HG03571 (cell line): ENCODE measurements around the gene ABCG8.

ENCODE experiments used
- ATAC-seq: cut with Tn5 transposase; IDR thresholded peaks from one replicate; pipeline ENCODE4 v1.9.1; 2021; ENCODE audit not compliant: unreplicated experiment

The ABCG8 gene

GRCh38 chr2:43855292-43855691 is 16.5 kb downstream of the ABCG8 start:
- no peak for ATAC-seq

- no peak for ATAC-seq
Measured at GRCh38 chr2:43872151-43872550, 33.4 kb downstream of the ABCG8 start.

GRCh38 chr2:43874776-43875451 is 36.1 kb downstream of the ABCG8 start:
- no peak for ATAC-seq

GRCh38 chr2:43877782-43878464 is 39.2 kb downstream of the ABCG8 start:
- peak; percentile 77 for ATAC-seq

GRCh38 chr2:43879261-43879660 is 40.5 kb downstream of the ABCG8 start:
- no peak for ATAC-seq

- no peak for ATAC-seq
Measured at GRCh38 chr2:43880471-43880870, 41.7 kb downstream of the ABCG8 start.

- ATAC-seq = no peak
Measured at GRCh38 chr2:43880952-43881351, 42.2 kb downstream of the ABCG8 start.

GRCh38 chr2:43882312-43882711 is 43.5 kb downstream of the ABCG8 start:
- ATAC-seq = no peak

GRCh38 chr2:43884689-43885088 is 45.9 kb downstream of the ABCG8 start:
- ATAC-seq = no peak

- ATAC-seq = no peak
Measured at GRCh38 chr2:43885132-43885632, 46.4 kb downstream of the ABCG8 start.

- ATAC-seq = no peak
Measured at GRCh38 chr2:43887176-43887575, 48.4 kb downstream of the ABCG8 start.

- no peak for ATAC-seq
Measured at GRCh38 chr2:43889416-43889815, 50.6 kb downstream of the ABCG8 start.

- no peak for ATAC-seq
Measured at GRCh38 chr2:43890855-43891254, 52.1 kb downstream of the ABCG8 start.

- no peak for ATAC-seq
Measured at GRCh38 chr2:43894743-43895142, 56.0 kb downstream of the ABCG8 start.

- no peak for ATAC-seq
Measured at GRCh38 chr2:43896906-43897305, 58.1 kb downstream of the ABCG8 start.

- no peak for ATAC-seq
Measured at GRCh38 chr2:43897492-43897891, 58.7 kb downstream of the ABCG8 start.

GRCh38 chr2:43898134-43898837 is 59.5 kb downstream of the ABCG8 start:
- ATAC-seq = no peak

GRCh38 chr2:43898838-43899346 is 60.1 kb downstream of the ABCG8 start:
- no peak for ATAC-seq

GRCh38 chr2:43899589-43899988 is 60.8 kb downstream of the ABCG8 start:
- ATAC-seq = no peak

- no peak for ATAC-seq
Measured at GRCh38 chr2:43905371-43905803, 66.6 kb downstream of the ABCG8 start.

GRCh38 chr2:43905871-43906270 is 67.1 kb downstream of the ABCG8 start:
- no peak for ATAC-seq
